ENCODE measurements around the gene CYP2D6.

Gene CYP2D6

DNA sequence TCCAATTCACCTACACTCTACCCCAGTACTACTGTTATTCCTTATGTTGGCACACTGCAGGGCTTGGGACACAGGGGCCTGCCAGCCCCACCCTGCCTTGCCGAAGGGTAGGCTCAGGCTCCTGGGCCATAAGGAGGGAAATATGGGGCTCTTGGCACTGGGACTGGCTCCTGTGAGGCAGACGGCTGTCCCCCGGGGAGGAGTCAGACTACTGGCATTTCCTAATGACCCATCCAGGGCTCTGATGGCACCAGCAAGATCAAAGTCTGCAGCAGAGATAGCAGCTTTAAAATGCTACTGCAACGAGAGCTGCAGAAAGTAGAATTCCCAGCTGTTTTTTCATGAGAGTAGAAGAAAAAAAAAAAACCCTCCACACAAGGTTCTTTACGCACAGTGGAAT lies 42.2 kb upstream of the CYP2D6 start:
- TF ChIP-seq, protein P1, sequence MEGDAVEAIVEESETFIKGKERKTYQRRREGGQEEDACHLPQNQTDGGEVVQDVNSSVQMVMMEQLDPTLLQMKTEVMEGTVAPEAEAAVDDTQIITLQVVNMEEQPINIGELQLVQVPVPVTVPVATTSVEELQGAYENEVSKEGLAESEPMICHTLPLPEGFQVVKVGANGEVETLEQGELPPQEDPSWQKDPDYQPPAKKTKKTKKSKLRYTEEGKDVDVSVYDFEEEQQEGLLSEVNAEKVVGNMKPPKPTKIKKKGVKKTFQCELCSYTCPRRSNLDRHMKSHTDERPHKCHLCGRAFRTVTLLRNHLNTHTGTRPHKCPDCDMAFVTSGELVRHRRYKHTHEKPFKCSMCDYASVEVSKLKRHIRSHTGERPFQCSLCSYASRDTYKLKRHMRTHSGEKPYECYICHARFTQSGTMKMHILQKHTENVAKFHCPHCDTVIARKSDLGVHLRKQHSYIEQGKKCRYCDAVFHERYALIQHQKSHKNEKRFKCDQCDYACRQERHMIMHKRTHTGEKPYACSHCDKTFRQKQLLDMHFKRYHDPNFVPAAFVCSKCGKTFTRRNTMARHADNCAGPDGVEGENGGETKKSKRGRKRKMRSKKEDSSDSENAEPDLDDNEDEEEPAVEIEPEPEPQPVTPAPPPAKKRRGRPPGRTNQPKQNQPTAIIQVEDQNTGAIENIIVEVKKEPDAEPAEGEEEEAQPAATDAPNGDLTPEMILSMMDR (IDR thresholded peaks at IDR 0.05), result no peak

DNA sequence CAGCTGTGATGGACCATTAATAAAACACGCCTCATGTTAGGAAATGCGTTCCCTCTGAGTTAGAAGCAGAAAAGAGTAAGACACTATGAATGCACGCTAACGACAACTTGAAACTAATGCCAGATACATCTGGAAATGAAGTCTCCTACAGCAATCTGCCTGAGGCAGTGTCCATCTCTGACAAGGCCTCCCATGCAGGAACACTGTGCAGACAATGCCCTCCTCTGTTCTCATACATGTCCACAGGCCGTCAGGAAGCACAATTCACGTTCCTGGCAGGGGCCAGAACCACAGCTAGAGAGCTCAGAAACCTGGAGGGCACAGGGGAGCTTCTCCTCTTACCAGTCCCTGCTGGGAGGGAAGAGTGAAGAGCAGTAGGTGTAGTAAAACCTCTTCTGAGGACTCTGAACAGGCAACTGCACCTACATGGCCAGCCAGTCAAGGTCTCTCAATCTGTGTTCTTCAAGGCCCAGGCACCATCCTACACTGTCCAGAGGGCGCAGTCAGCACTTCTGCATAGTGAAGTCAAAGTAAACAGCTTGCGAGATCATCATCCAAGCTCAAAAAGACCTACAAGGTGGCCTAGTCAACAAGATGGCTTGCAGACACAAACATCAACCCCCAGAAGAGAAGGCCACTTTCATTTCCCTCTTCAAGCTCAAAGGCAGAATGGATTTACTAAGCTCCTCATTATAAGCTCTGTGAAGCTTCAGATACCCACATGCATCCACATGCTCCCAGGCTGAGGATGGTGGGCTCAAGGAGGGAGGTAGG lies 41.5 kb upstream of the CYP2D6 start:
- TF ChIP-seq, protein P1 (IDR thresholded peaks at IDR 0.05), result no peak

DNA sequence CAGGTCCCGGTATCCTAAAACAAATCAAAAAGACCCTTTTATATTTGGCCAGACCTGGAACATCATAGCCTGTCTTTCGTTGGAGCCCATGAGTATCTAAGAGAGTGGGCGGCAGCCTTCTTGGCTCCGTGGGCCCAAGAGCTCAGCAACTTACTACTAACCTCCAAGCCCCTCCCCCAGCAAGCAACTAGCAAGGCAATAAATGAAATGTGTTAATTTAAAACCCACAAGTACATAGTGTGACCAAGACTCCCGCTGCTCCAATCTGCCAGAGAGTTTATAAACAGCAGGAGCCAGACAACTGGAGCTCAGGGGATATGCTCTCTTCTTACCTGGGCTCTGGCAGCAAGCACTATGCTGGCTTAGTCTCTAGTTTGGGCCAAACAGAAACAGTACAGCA lies 40.8 kb upstream of the CYP2D6 start:
- TF ChIP-seq, protein P1 (IDR thresholded peaks at IDR 0.05), result no peak

DNA sequence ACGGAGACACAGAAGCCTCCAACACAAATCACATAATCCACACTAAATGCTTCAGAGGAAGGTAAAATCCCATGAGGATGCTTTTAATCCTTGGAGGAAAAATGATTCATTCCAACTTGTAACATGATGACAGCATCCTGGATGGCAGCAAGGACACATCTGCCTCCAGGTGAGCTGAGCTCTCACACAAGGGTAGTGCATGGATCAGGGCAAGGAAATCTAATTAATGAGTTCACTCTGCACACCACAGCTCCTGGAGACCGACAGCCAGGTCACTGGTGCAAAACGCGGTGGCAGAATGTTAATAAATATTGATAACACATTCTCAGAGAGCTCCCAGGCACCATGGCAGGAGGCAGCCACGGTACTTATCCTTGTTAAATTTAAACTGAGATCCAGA lies 40.3 kb upstream of the CYP2D6 start:
- TF ChIP-seq, protein P1 (IDR thresholded peaks at IDR 0.05), result no peak

DNA sequence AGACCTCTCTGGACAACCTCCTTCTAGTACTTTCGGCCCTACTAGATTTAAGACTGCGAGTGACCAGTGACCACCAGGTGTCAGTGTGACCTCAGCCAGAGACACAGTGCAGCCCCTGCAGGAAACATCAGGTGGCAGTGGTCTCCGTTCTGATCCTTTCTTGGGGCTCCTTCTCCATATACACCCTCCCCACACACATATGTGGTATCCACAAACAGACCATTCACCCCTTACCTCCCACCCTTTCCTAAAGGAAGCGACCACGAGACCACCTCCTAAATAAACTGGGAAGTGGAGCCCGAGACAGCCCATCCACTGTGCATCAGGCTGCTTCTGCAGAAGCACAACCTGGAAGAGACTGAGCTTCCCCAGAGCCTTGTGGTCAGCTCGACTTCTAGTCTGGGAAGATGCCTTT lies 38.5 kb upstream of the CYP2D6 start:
- TF ChIP-seq, protein P1 (IDR thresholded peaks at IDR 0.05), result peak; percentile 89

DNA sequence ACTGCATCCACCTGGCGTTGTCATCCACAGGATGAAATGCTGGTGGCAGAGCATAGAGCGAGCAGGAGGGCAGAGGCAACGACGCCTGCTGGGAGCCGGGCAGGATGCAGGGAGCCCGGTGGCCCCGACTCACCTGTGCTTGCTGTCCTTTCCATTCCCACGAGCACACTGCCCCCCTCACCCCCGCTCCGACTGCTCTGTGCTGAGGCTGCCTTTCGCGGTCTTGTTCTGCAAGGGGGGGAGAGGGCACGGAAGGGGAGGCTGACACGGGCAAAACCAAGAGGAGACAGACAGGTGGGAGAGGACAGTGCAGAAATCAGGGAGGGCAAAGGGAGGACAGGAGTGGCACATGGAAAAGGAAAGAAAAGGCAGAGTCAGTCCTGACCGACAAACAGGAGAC lies 37.9 kb upstream of the CYP2D6 start:
- TF ChIP-seq, protein P1 (IDR thresholded peaks at IDR 0.05), result no peak

DNA sequence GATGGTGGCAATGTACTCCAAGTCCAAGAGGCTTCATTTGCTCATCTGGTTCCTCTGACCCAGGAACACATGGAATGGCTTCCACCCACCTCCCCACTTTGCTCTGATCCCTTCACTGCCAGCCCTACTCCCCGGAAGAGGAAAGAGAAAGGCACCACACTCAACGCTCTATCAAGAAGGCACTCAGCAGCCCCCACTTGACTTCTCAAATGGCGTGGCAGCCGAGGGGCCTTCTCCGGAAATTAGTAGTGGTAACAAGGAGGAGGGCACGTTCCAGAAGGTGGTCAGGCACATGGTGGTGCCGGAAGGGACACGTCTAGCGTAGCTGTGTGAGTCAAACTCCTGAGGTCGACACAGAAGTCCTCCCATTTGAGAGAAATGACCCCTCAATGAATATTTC lies 36.5 kb upstream of the CYP2D6 start:
- TF ChIP-seq, protein P1 (IDR thresholded peaks at IDR 0.05), result no peak

DNA sequence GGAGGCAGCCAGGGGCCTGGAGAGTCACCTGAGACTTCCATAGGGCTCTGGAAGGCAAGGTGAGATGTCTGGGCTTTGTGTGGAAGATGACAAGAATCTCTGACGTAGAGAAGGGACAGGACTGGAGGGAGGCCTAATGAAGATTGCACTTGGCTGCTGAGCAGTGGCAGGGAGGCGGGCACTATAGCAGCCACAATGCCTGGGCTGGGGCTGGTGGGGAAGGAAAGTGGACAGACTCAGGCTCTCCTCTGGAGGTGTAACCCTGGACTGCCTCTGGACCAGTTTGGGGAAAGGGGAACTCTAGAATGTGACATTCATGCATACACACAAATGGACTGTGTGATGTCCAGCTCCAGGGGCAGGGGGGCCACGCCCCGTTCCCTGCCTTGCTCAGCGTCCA lies 34.3 kb upstream of the CYP2D6 start:
- TF ChIP-seq, protein P1 (IDR thresholded peaks at IDR 0.05), result no peak

Data from LNCAP (cell line).